HG02642 (cell line): Measurements from ENCODE around the gene SELENOK.
"Not testable (repeated sequence)": the region's sequence is repeated elsewhere in the genome, so short reads cannot be mapped to it uniquely, and the experiment has no call there.

Experiments
- ATAC-seq: cut with Tn5 transposase; IDR thresholded peaks from one replicate; pipeline ENCODE4 v1.9.1; 2021; ENCODE audit warnings: mild to moderate bottlenecking; ENCODE audit not compliant: unreplicated experiment, poor library complexity

The SELENOK gene

DNA sequence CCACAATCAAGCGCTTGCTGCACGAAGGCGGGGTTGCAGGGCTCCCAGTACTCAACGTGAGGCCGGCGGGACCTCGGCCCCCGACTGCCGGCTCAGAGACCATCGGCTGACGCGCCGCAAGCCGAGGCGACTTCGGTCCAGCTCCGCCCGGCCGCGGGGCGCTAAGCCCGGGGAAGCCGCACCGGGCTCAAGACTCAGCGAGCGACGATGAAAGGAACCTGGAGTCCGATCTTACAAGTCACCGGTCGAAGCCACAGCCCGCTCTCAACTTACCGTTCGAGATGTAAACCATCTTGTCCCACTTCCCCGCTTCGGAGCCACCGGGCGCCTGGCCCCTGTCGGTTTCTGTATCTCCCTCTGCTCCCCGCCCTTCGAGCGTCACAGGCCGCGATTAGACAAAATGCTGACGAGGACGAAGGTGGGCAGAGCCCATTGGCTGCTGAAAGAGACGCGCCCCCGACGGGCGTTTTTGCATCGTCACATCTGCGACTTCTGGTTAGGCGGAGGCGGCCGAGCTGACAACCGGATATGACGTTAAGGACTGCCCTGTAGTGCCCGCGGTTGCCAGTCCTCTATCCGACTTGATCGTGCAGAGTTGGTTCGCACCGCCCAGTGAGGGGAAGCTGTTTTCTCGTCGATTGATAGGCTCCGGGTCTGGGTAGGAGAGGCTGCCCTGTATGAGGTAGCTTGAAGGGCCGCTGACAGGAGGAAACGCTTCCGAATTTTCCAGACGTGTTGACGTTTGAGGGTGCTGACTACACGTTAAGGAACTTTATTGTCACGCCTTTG, at the start of gene SELENOK:
Gene SELENOK, minus strand, starts transcription at position 363 of the 789 bp plus-strand sequence.
- ATAC-seq, result peak; percentile 97

DNA sequence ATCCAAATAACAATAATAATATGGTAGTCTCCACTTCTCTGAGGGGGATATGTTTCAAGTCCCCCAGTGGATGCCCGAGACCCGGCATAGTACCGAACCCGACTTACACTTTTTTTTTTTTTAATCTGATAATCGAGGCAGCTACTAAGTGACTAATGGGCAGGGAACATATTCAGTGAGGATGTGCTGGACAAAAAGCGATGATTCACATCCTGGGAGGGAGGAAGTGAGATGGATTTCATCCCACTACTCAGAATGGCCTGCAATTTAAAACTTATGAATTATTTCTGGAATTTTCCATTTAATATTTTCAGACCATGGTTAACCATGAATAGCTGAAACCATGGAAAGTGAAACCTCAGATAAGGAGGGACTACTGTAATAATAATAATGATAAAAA, 49.5 kb upstream of the SELENOK start:
- no peak for ATAC-seq

DNA sequence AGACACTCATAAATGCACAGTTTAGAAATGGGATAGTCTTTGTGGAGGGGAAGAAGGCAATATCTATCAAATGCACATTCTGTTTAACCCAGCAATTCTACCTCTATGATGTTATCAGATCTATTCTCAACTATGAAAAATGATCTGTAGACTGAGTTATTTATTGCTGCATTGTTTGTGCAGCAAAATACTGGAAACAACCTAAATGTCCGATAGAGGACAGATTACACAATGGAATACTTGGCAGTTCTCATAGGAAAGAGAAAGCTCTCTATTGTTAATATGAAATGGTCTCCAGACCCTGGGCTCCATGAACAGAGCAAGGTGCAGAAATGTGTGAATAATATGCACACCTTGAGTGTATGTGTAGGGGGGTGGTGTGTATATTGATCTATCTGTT, 49.0 kb upstream of the SELENOK start:
- no peak for ATAC-seq

DNA sequence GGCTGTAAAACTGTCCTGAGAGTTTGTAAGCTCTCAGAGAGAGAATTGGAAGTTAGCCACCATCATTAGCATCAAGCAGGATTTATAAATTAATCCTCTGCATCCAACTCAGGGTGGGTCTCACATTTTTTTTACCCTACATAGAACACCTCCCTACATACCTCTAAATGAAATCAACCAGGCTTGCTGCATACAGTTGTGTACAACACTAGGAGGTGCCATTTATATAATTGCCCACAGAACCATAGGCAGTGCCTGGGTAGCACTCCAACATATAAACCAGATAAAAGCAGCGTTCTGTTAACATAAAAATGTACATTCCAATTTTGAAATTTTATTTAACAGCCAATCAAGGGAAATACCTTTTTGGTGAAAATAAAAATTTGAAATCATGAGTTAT, 48.2 kb upstream of the SELENOK start:
- no peak for ATAC-seq

DNA sequence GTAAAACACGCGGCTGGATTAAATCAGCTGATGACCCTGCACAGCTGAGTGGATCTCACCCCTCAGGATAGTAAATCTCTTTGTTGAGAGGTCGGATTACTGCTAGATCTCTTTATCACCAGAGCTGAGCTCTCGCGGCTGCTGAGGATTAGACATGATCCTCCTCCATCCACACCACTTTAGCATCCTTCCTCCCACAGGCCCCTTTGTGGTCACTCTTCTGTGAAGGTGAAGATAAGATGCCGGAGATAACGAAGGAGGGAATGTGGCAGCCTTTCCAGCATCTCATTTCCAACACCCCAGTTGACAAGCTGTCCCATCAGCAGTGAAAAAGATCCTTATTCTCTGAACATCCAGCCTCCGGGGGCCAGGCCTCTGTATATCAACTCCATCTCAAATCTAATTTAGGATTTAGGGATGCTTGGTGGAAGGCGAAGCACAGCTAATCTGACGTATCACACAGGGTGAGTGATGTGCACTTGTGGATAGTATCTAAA, 47.5 kb upstream of the SELENOK start:
- no peak for ATAC-seq

DNA sequence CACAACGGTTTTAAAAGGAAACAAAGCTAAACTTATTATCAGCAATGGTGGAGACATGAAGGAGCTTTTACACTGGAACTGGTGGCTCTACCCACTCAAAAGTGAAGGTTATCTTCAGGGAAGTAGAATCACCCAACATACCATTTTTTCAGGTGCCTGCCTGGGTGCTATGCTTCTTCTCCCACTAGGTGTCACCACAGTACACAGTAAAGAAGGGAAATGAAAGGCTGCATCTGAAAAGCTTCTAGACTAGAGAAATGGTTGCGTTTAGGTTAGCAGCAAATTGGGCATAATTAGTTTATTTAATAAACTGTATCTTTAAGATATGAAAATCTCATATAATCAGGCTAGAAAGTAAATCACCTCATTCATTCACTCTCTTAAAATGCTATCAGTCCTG, 47.0 kb upstream of the SELENOK start:
- no peak for ATAC-seq

DNA sequence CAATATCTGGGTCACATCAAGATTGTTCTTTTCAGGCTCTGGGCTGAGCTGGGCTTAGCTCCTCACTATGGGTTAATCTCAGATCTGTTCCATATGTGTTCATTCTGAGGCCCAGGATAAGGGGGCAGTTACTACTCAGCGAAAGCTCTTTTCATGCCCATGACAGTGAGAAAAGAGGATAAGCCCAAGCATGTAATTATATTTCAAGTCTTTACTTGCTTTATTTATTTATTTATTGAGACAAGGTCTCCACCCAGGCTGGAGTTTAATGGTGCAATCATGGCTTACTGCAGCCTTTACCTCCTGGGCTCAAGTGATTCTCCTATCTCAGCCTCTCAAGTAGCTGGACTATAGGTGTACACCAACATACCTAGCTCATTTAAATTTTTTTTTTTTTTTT, 44.7 kb upstream of the SELENOK start:
- ATAC-seq, result no peak

DNA sequence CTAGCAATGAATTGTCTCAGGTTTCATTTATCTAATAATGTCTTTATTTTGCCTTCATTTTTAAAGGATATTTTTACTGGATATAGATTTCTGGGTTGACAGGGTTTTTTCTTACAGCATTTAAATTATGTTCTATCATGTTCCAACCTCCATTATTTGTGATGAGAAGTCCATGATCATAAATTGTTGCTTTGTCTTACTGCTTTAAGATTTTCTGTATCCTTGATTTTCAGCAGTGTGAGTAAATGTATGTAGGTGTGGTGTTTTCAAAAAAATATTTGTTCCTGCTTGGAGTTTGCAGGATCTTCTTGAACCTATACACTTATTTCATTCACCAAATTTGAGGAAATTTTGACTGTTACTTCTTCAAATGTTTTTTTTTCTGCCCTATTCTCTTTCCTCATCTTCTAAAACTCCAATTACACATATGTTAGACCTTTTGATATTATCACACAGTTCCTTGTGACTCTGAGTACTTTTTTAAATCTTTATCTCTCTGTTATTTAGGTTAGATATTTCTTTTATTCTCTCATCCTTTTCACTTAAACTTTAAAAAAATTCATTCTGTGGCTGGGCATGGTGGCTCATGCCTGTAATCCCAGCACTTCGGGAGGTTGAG, 43.7 kb upstream of the SELENOK start:
- no peak for ATAC-seq

DNA sequence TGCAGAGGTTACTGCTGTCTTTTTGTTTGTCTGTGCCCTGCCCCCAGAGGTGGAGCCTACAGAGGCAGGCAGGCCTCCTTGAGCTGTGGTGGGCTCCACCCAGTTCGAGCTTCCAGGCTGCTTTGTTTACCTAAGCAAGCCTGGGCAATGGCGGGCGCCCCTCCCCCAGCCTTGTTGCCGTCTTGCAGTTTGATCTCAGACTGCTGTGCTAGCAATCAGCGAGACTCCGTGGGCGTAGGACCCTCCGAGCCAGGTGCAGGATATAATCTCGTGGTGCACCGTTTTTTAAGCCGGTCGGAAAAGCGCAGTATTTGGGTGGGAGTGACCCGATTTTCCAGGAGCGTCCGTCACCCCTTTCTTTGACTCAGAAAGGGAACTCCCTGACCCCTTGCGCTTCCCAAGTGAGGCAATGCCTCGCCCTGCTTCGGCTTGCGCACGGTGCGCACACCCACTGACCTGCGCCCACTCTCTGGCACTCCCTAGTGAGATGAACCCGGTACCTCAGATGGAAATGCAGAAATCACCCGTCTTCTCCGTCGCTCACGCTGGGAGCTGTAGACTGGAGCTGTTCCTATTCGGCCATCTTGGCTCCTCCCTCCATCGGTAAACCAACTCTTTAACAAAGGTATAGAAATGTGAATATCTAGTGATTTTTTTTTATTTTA, 35.7 kb upstream of the SELENOK start:
- not testable (repeated sequence) for ATAC-seq

DNA sequence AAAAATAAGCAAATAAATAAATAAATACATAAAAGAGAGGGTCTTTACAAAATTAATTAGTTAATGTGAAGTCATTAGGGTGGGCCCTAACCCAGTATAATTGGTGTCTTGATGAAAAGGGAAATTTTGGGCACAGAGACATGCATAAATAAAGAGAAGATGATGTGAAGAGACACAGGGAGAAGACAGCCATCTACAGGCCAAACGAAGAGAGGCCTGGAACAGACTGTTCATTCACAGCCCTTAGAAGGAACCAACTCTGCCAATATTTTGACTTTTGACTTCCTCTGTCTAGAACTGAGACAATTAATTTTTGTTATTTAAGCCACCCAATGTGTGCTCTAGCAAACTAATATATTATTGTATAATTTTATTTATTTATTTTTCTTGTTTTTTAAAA, 29.6 kb upstream of the SELENOK start:
- ATAC-seq, result no peak

DNA sequence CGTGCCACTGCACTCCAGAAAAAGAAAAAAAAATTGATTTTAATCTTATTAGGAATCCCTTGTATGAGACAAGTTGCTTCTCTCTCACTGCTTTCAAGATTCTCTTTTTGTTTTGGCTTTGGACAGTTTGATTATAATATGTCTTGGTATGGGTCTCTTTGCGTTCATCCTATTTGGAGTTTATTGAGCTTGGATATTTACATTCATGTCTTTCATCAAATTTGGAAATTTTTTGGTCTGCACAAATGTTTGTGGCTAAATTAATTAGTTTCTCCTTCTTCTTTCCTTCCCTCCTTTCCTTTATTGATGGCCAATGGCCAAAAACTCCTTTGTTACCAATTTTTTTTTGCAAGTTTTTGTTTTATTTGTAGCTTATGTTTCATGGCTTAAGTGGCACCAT, 28.1 kb upstream of the SELENOK start:
- ATAC-seq, result no peak

DNA sequence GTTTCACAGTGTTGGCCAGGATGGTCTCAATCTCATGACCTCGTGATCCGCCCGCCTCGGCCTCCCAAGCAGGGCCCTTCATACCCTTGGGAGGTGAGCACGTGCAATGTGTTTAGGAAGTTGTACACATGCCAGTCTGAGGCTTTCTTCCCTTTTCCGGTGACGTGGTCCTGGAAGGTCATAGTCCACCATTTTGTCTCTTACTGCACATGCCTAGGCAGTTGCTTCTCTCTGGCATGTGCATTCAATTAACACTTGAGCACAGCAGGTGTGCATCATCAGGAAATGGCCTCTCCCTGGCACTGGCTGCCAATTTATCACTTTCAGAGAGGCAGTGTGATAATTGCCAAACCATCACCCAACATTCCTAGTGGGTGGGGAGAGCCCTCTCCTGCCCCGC, 21.7 kb upstream of the SELENOK start:
- ATAC-seq, result no peak

DNA sequence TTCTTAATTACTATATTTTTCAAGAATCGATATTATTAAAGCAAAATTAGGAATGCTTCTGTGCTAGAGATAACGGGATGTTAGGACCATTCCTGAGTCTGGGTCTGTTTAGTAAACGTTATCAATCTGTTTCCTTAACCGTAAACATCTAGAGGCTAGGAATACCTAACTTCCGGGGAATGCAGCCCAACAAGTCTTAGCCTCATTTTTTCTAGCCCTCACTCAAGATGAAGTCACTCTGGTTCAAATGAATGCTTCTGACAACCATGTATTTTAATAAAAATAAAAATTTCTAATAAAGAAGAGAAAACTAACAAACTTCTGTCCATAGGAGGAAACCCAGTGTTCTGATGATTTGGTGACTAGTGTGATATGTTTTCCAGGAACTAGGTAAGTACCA, 11.1 kb upstream of the SELENOK start:
- ATAC-seq, result no peak

DNA sequence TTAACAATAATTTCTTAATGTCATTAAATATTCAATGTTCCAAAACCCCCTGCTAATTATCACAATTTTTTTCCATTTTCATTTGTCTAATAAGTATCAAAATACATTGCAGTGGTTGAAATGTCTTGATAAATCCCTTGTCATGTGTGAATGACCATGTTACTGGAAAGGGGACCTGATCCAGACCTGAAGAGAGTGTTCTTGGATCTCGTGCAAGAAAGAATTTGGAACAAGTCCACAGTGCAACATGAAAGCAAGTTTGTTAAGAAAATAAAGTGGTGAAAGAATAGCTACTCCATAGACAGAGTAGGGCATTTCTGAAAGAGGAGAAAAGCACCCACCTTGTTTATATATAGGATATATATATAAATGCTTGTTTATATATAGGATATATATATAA, 10.4 kb upstream of the SELENOK start:
- no peak for ATAC-seq

DNA sequence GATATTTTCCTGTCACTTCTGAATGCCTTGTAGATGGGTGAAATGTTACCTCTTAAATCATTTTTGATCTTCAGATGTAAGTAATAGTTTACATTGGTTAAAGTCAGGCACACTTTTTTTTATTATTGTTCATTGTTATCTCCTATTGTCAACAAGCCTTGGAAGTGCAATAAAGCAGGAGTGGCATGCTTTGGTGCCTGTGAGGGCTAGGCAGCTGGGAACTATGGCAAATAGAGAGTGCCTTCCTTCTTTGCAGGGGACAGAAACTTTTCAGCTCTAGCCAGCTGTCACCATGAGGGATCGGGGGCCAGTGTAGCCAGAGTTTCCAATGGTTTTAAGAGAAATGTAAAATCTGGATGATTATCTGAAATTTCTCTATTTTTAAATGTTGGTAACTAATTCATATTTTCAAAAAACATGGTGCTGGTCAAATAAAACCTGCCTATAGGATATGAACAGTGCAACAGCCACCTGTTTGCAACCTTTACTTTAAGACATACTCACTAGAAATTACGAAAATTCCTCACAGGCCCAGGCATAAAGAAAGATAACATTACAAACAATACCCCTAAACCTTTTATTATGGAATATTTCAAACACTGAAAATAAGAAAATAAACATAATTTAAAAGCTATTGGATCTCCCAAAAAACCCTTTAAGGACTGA, 9.1 kb upstream of the SELENOK start:
- ATAC-seq, result no peak

DNA sequence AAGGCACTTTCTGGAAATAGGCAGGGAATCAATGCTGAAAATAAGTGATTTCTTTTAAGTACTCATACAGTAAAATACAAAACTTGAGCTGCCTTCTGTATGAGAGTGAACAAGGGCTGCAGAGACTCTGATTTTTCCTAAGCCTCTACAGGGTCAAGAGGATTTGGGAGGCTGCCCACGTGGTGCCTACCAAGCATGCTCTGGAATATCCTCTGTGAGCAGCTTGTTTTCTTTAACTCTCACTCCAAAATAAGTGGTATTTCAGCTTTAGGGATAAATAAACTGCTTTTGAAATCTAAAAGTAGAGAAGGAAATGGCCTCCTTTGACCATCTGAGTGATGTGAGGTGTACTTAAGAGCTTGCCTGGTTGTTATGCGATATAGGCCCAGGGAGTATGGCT, 8.1 kb upstream of the SELENOK start:
- no peak for ATAC-seq

DNA sequence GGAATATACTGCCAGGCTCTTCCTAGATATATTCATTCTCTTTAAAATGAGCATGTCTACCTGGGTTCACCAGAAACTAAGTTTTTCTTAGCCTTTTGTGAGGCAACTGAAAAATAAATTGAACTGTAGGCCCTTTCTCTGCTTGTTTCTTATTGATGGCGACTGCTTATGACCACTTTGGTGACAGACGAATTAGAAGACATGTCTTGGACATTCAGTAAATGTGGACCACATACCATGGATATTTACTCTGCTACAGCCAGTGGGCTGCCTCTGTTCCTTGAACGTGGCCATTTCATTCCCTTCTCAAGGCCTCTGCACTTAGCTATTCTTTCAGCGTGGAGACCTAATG, 603 bp upstream of the SELENOK start:
- ATAC-seq, result no peak

DNA sequence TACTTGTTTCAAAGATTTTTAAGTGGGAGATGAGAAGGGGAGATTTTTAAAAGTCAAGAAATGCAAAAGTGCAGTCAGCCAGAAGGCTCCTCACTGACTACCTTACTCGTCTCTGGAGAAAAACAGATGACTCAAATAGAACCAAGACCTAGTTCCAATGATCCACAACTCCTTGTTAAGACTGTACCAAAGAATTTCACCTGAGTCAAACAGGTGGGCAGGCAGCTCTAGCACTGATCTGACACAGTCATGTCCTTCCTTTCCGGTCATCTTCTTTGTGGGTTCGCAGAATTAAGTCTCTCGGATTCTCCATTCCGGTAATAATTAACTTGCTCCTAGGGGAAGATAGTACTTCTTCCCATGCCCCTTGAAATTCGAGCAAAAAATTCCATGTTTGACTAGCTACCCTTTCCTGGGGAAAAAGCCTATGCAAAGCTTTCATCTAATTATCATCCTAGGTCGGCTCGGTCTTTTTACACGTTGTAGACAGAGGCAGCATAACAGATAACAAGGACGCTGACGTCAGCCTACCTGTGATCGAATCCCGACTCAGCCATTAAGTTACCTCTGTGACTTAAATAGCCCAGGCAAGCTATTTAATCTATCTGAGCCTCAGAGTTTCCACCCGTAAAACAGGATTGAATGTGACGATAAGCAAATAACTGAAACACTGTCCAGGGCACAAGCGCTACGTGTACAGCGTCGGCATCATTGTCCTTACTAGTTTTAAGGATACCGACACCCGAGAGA, 758 bp downstream of the SELENOK start:
- ATAC-seq, result no peak

DNA sequence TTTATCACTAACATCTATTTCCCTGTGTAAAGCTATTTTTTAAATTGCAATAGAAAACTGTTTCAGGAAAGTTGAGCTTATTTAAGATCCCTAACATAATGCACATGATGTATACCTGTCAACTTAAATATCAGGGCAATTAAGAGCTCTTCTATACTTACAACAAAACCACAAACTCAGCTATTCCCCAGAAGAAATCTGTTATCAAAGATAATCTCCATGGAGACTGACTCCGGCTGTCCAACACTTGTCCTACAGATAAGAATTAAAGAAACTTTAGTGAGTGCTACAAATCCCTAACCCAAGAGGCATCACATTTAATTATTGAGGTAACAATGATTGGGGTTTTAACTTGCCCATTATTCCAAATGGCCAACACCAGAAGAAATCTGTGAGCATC, 3.4 kb downstream of the SELENOK start:
- ATAC-seq, result no peak

DNA sequence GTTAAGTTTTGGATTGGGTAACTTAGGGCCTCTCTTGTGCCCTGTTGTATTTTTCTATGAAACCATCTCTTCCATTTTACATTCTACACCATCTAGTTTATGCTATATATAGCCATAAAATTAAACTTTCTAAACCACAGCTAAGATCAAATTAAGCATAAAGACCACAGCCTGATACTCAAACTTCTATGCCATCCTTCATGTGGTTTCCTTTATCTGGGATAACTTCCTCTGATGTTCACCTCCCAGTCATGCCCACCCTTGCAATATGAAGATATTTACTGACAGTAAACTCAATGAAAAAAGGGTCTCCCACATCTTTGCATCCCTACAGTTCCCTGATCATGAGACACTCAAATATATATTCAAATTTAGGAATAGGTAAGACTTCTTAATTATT, 4.2 kb downstream of the SELENOK start:
- no peak for ATAC-seq
